Caco-2 (cell line): ENCODE results near the gene OPTN. TPM values are rescaled to one million over a fixed set of nuclear protein-coding genes. Genes with fewer than 3 reads are reported as not detected.

Experiments used
- BruUV-seq: library from RNA; stranded (reverse); fragments of 400-500 nt; replicated peaks from 2 replicates; lab custom pipeline; 2021; lab: Mats Ljungman, UMichigan
- CTCF ChIA-PET: fragments of 300-600 bp; sonication (Branson Sonifier 250); formaldehyde crosslinking; loops from one replicate; lab custom pipeline; 2022; ENCODE audit warnings: antibody characterized with exemption; lab: Charles Lee
- POLR2A ChIA-PET: fragments of 300-600 bp; sonication (Branson Sonifier 250); formaldehyde crosslinking; loops from one replicate; lab custom pipeline; 2022; ENCODE audit warnings: antibody characterized with exemption; lab: Charles Lee
- DNase-seq, 2 experiments: peaks; one replicate each; pipeline versions ENCODE4 v3.0.0 to v3.0.0-alpha.2; 2020 to 2022
- H3K27me3 ChIP-seq: replicated peaks from 2 replicates; pipeline ENCODE4 v1.6.0; 2011; ENCODE audit warnings: low read length; ENCODE audit not compliant: control insufficient read depth, insufficient read depth
- H3K36me3 ChIP-seq: 2 replicates; pipeline ENCODE4 v1.5.1; 2011; ENCODE audit warnings: low read length; ENCODE audit not compliant: control insufficient read depth, insufficient read depth
- H3K4me1 ChIP-seq: fragments of 250-450 bp; sonication (Bioruptor Pico); 2 replicates; pipeline ENCODE4 v1.5.1; 2020; ENCODE audit warnings: mild to moderate bottlenecking
- H3K4me3 ChIP-seq: 2 replicates; pipeline ENCODE4 v1.5.1; 2011; ENCODE audit warnings: low read depth, mild to moderate bottlenecking, control low read depth, low read length
- H3K9me3 ChIP-seq: fragments of 250-450 bp; sonication (Bioruptor Pico); 2 replicates; pipeline ENCODE4 v1.5.1; 2020; ENCODE audit warnings: mild to moderate bottlenecking, moderate library complexity
- H3K27ac Mint-ChIP-seq: one replicate; pipeline ENCODE4 v1.8.0; 2022; ENCODE audit warnings: mixed read lengths; ENCODE audit not compliant: unreplicated experiment
- H3K27me3 Mint-ChIP-seq: one replicate; pipeline ENCODE4 v1.8.0; 2022; ENCODE audit warnings: mixed read lengths; ENCODE audit not compliant: insufficient read depth, unreplicated experiment
- H3K36me3 Mint-ChIP-seq: one replicate; pipeline ENCODE4 v1.8.0; 2022; ENCODE audit warnings: mild to moderate bottlenecking, mixed read lengths; ENCODE audit not compliant: insufficient read depth, unreplicated experiment
- H3K4me1 Mint-ChIP-seq: one replicate; pipeline ENCODE4 v1.8.0; 2022; ENCODE audit warnings: low read depth, mixed read lengths; ENCODE audit not compliant: unreplicated experiment
- H3K4me3 Mint-ChIP-seq: one replicate; pipeline ENCODE4 v1.8.0; 2022; ENCODE audit warnings: mild to moderate bottlenecking, moderate library complexity, mixed read lengths; ENCODE audit not compliant: unreplicated experiment
- H3K9me3 Mint-ChIP-seq: one replicate; pipeline ENCODE4 v1.8.0; 2022; ENCODE audit warnings: mixed read lengths; ENCODE audit not compliant: unreplicated experiment
- intact Hi-C: fragments of 100-400 bp; cut with micrococcal nuclease; formaldehyde crosslinking; loops from one replicate; pipeline ENCODE4 v1.10.0; 2022; ENCODE audit not compliant: unreplicated experiment
- total RNA-seq: library from RNA; stranded (reverse); gene quantifications from 2 replicates; pipeline ENCODE4 v1.2.3, GENCODE V29; 2022
- TF ChIP-seq, protein P1 (sequence below), 2 experiments: fragments of 200-600 bp in 1 of 2; IDR thresholded peaks; 1 replicate in 1 of 2; 2 replicates in 1 of 2; pipeline versions ENCODE4 v1.5.1 to v1.8.0; 2011 to 2022; ENCODE audit warnings: antibody characterized with exemption in 1 of 2, control low read depth in 1 of 2, inconsistent platforms in 1 of 2, low read depth in 1 of 2, low read length in 1 of 2, mild to moderate bottlenecking in 1 of 2, moderate library complexity in 1 of 2; ENCODE audit not compliant: insufficient read depth in 1 of 2, severe bottlenecking in 1 of 2, unreplicated experiment in 1 of 2

The OPTN gene
- total RNA-seq, 1 experiment from 2014 or later: 59.6 TPM

DNA sequence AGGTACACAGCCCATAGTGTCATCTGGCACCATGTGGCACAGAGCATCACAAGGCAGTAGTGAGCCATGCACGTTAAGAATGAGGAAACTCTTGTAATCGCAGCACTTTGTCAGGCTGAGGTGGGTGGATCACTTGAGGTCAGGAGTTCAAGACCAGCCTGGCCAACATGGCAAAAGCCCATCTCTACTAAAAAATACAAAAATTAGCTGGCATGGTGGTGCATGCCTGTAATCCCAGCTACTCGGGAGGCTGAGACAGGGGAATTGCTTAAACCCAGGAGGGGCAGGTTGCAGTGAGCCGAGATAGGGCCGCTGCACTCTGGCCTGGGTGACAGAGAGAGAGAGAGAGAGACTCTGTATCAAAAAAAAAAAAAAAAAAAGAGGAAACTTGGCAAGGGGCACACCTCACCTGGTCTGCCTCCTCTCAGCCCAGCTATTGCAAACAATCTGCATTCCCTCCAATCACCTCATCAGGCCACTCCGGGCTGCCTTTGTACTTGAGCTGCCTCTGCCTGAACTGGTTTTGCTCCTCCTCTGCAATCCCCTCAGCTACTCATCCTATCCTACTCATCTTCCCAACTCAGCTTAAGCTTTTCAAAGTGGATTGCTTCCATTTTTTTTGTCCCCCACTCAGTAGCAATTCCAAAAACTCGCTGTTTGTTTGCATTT lies 46.0 kb upstream of the OPTN start:
- no peak overlapping the region for H3K27ac Mint-ChIP-seq
- H3K27me3 Mint-ChIP-seq: peaks cover 6% of the 10 kb centered on the region
- no peak overlapping the region for H3K4me3 ChIP-seq
- H3K27me3 ChIP-seq: no peaks in the 10 kb centered on the region
- no peaks in the 10 kb centered on the region for H3K36me3 ChIP-seq
- CTCF ChIA-PET: interaction anchor here (0.7 to 1.0 kb wide), 2 partner anchors 257 to 334 kb away, joined by 3 to 4 read pairs; no protein-coding TSS in a partner anchor
- H3K4me1 ChIP-seq: no peaks in the 10 kb centered on the region
- POLR2A ChIA-PET: no interaction called here
- peak in 1 of 2 experiments; percentile 36 for DNase-seq
- intact Hi-C loops: no loop called here
- TF ChIP-seq, protein P1, sequence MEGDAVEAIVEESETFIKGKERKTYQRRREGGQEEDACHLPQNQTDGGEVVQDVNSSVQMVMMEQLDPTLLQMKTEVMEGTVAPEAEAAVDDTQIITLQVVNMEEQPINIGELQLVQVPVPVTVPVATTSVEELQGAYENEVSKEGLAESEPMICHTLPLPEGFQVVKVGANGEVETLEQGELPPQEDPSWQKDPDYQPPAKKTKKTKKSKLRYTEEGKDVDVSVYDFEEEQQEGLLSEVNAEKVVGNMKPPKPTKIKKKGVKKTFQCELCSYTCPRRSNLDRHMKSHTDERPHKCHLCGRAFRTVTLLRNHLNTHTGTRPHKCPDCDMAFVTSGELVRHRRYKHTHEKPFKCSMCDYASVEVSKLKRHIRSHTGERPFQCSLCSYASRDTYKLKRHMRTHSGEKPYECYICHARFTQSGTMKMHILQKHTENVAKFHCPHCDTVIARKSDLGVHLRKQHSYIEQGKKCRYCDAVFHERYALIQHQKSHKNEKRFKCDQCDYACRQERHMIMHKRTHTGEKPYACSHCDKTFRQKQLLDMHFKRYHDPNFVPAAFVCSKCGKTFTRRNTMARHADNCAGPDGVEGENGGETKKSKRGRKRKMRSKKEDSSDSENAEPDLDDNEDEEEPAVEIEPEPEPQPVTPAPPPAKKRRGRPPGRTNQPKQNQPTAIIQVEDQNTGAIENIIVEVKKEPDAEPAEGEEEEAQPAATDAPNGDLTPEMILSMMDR (IDR thresholded peaks at IDR 0.05; ENCODE audit: insufficient read depth in 1 of 2, low read depth in 1 of 2, low read length in 1 of 2, severe bottlenecking in 1 of 2, unreplicated experiment in 1 of 2): no peak
- H3K9me3 ChIP-seq: no peaks in the 10 kb centered on the region
- no TSS peak for BruUV-seq
- H3K4me1 Mint-ChIP-seq: no peaks in the 10 kb centered on the region
- H3K4me3 Mint-ChIP-seq: no peak overlapping the region
- no peaks in the 10 kb centered on the region for H3K36me3 Mint-ChIP-seq
- H3K9me3 Mint-ChIP-seq: no peaks in the 10 kb centered on the region

DNA sequence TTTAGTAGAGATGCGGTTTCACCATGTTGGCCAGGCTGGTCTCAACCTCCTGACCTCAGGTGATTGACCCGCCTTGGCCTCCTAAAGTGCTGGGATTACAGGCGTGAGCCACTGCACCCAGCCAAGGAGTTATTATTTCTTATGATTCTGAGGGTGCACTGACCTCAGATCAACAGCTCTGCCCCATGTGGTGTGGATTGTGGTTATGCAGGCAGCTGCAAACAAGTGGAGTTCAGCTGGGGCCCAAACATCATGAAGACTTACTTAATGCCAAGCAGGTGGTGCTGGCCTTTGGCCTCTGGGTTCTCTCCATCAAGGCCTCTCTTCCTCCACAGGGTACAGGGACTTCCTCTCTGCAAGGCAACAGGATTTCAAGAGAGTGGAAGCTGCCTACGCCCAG lies 45.1 kb upstream of the OPTN start:
- BruUV-seq: no TSS peak
- ChIA-PET CTCF (interaction anchor here (1.0 to 1.4 kb wide), 2 partner anchors 86 to 335 kb away, joined by 3 to 4 read pairs; no protein-coding TSS in a partner anchor), POLR2A (no interaction called here)
- intact Hi-C loops: no loop called here
- no peak overlapping the region for H3K27ac Mint-ChIP-seq
- H3K4me3 Mint-ChIP-seq: no peak overlapping the region
- Histone ChIP-seq H3K27me3 (no peaks in the 10 kb centered on the region), H3K4me1 (no peaks in the 10 kb centered on the region), H3K4me3 (no peak overlapping the region), H3K9me3 (no peaks in the 10 kb centered on the region), H3K36me3 (no peaks in the 10 kb centered on the region)
- TF ChIP-seq, protein P1 (IDR thresholded peaks at IDR 0.05; ENCODE audit: insufficient read depth in 1 of 2, low read depth in 1 of 2, low read length in 1 of 2, severe bottlenecking in 1 of 2, unreplicated experiment in 1 of 2): no peak
- no peak for DNase-seq
- no peaks in the 10 kb centered on the region for H3K27me3 Mint-ChIP-seq
- no peaks in the 10 kb centered on the region for H3K9me3 Mint-ChIP-seq
- no peaks in the 10 kb centered on the region for H3K4me1 Mint-ChIP-seq
- no peaks in the 10 kb centered on the region for H3K36me3 Mint-ChIP-seq

DNA sequence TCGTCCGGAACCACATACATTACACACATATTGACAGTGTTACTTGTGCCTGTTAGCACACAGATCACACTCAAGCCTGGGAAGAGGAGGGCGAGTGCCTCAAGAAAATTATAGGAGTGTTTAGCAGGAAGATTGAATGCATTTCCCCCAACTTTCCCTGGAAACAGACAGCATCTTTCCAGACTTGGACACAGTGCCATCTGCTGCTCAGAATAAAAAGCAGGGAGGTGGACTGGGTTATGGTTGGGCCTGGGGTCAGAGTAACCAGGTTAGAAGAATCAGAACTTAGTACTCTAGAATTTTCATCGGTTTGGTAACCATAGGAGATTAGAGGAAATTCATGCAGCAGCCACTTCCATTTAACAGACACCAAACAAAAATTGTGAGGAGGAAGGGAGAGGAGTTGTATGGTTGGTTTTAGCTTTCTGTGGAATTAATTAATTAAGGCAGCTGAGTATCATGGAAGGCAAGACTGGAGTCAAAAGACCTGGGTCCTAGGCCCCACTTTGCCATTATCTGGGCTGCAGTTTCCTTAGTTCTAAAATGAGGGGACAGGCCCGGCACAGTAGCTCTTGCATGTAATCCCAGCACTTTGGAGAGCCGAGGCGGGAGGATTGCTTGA lies 43.4 kb upstream of the OPTN start:
- no peak overlapping the region for H3K4me3 ChIP-seq
- H3K4me3 Mint-ChIP-seq: no peak overlapping the region

More for the DNA sequence above, 43.4 kb upstream of the OPTN start:
- DNase-seq: peak in 1 of 2 experiments; percentile 62
- ChIA-PET CTCF (interaction anchor here (1.4 to 1.6 kb wide), 2 partner anchors 88 to 274 kb away, joined by 3 to 4 read pairs; no protein-coding TSS in a partner anchor), POLR2A (no interaction called here)
- no peaks in the 10 kb centered on the region for H3K27me3 Mint-ChIP-seq
- intact Hi-C loops: loop anchor here (1.0 kb wide), 4 partner anchors 154 to 792 kb away; no protein-coding TSS in a partner anchor
- no peaks in the 10 kb centered on the region for H3K36me3 ChIP-seq
- H3K9me3 ChIP-seq: no peaks in the 10 kb centered on the region
- no peaks in the 10 kb centered on the region for H3K9me3 Mint-ChIP-seq
- H3K36me3 Mint-ChIP-seq: no peaks in the 10 kb centered on the region
- TF ChIP-seq, protein P1 (IDR thresholded peaks at IDR 0.05; ENCODE audit: insufficient read depth in 1 of 2, low read depth in 1 of 2, low read length in 1 of 2, severe bottlenecking in 1 of 2, unreplicated experiment in 1 of 2): peak; percentile 64 to 88
- H3K4me1 Mint-ChIP-seq: no peaks in the 10 kb centered on the region
- H3K27me3 ChIP-seq: no peaks in the 10 kb centered on the region
- H3K27ac Mint-ChIP-seq: no peak overlapping the region
- H3K4me1 ChIP-seq: no peaks in the 10 kb centered on the region
- no TSS peak for BruUV-seq
